HUES6 (cell line): ENCODE measurements around the gene ATG2A.

Experiments used
- H3K27ac ChIP-seq: 2 replicates; pipeline ENCODE4 v1.7.0; 2013; ENCODE audit warnings: low read depth, mild to moderate bottlenecking, low read length, inconsistent platforms
- H3K27me3 ChIP-seq: 2 replicates; pipeline ENCODE4 v1.6.1; 2013; ENCODE audit warnings: low read length; ENCODE audit not compliant: control insufficient read depth, insufficient read depth
- H3K36me3 ChIP-seq: 2 replicates; pipeline ENCODE4 v1.6.1; 2013; ENCODE audit warnings: low read length; ENCODE audit not compliant: control insufficient read depth, insufficient read depth
- H3K4me1 ChIP-seq: 2 replicates; pipeline ENCODE4 v1.6.1; 2013; ENCODE audit warnings: low read length; ENCODE audit not compliant: control insufficient read depth, insufficient read depth
- H3K4me3 ChIP-seq: 2 replicates; pipeline ENCODE4 v1.5.1; 2013; ENCODE audit warnings: low read depth, low read length
- H3K9ac ChIP-seq: one replicate; pipeline ENCODE4 v1.6.1; 2013; ENCODE audit warnings: mild to moderate bottlenecking, low read length
- H3K9me3 ChIP-seq: 2 replicates; pipeline ENCODE4 v1.6.1; 2013; ENCODE audit warnings: low read depth, low read length; ENCODE audit not compliant: control insufficient read depth, insufficient read depth

The ATG2A gene

GRCh38 chr11:64913171-64913727, 3.8 kb downstream of the ATG2A start:
- no peaks in the 10 kb centered on the region for H3K27me3 ChIP-seq
- H3K4me1 ChIP-seq, result peaks cover 10% of the 10 kb centered on the region
- H3K9ac ChIP-seq, result no peak overlapping the region
- no peak overlapping the region for H3K27ac ChIP-seq
- no peak overlapping the region for H3K4me3 ChIP-seq
- H3K9me3 ChIP-seq, result no peaks in the 10 kb centered on the region
- H3K36me3 ChIP-seq, result peaks cover 57% of the 10 kb centered on the region

DNA sequence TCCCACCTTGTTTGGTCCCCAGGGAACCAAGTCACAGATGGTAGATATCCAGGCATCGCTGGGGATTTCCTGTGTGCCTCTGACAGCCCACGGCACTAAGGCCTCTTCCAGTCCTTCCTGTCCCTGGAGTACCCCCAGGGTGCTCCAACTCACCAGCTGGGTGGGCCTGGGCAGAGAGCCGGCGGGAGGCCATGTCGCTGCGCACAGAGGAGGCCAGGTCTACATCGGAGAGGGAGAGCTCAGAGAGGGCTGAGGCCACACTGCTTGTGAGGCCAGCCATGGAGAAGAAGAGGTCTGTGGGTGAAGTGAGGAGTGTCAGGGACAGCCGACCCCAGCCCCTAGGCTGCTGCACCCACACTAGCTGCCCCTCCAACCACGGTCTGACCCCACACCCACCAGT, 5.3 kb downstream of the ATG2A start:
- Histone ChIP-seq H3K27ac (no peak overlapping the region), H3K9me3 (no peaks in the 10 kb centered on the region), H3K36me3 (peaks cover 67% of the 10 kb centered on the region), H3K4me1 (peaks cover 7% of the 10 kb centered on the region), H3K4me3 (no peak overlapping the region), H3K27me3 (no peaks in the 10 kb centered on the region), H3K9ac (no peak overlapping the region)

DNA sequence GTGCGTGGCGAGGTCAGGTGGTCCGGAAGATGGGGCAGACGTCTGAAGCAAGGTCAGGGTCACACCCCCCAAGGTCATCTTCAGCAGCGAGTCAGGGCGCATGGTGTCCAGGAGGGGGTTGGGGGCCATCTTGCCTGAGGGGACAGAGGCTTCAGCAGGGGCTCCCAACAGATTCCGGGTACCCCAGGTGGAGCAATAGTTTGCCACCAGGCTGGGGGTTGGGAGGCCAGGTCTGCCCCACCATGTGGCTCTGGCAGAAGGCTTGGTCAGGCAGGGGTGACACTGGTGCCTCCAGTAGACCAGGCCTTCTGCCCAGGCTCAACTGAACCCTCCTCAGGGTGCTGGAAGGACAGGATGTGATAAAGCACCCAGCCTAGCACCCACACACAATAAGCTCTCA, 5.9 kb downstream of the ATG2A start:
- no peak overlapping the region for H3K9ac ChIP-seq
- H3K4me1 ChIP-seq, result peaks cover 6% of the 10 kb centered on the region
- H3K27me3 ChIP-seq, result no peaks in the 10 kb centered on the region
- no peak overlapping the region for H3K27ac ChIP-seq
- no peak overlapping the region for H3K4me3 ChIP-seq
- peaks cover 72% of the 10 kb centered on the region for H3K36me3 ChIP-seq
- no peaks in the 10 kb centered on the region for H3K9me3 ChIP-seq

DNA sequence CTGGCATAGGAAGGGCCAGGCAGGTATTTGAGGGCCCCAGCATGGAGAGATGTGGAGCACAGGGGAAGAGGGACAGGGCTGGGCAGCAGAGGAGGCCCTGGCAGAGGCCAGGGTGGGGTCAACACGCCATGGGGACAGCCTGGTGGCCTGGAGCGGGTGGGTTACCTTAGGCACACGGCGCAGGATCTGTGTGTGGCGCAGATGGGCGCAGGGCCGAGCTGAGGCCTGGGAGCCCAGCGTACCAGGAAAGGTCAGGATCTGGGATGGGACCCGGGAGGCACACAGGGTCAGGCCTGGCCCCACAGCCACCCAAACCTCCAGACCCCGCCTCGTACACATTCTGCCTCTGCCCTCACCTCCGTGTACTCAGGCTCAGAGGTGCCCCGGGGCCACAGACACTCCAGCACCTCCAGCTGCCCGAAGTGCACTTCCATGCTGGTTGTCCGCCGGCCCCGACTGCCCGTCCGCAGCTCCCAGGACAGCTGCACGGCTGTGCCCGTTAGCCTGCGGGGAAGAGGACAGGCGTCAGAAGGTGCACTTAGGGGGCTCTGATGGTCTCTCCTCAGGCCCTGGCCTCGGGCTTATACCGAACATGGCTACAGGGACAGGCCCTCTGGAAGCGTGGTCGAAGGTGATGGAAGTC, 6.4 kb downstream of the ATG2A start:
- no peak overlapping the region for H3K4me3 ChIP-seq
- H3K27ac ChIP-seq, result no peak overlapping the region
- peaks cover 78% of the 10 kb centered on the region for H3K36me3 ChIP-seq
- no peaks in the 10 kb centered on the region for H3K9me3 ChIP-seq
- H3K27me3 ChIP-seq, result no peaks in the 10 kb centered on the region
- no peaks in the 10 kb centered on the region for H3K4me1 ChIP-seq
- H3K9ac ChIP-seq, result no peak overlapping the region

GRCh38 chr11:64909653-64910343, 7.2 kb downstream of the ATG2A start:
- Histone ChIP-seq H3K9me3 (no peaks in the 10 kb centered on the region), H3K4me3 (no peak overlapping the region), H3K27me3 (no peaks in the 10 kb centered on the region), H3K4me1 (no peaks in the 10 kb centered on the region), H3K36me3 (peaks cover 84% of the 10 kb centered on the region), H3K27ac (no peak overlapping the region), H3K9ac (no peak overlapping the region)

- Histone ChIP-seq H3K4me3 (no peak overlapping the region), H3K27me3 (no peaks in the 10 kb centered on the region)
Observed at GRCh38 chr11:64908766-64909165, 8.2 kb downstream of the ATG2A start.

DNA sequence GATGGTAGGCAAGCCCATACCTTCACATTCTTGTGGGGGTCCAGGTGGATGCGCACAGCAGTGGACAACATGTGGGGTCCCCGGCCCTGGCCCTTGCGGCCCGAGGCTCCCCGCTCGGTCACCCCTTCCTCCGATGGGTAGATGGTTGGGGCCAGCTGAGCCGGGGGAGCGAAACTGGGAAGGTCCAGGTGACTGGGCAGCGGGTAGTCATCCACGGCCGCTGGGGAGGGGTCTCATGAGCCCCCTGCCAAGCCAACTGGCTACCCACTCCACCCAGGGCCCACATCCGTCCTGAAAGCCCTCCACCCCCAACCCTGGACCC, 10.7 kb downstream of the ATG2A start:
- H3K4me1 ChIP-seq, result no peaks in the 10 kb centered on the region
- peaks cover 78% of the 10 kb centered on the region for H3K36me3 ChIP-seq
- no peak overlapping the region for H3K4me3 ChIP-seq
- H3K27ac ChIP-seq, result no peak overlapping the region
- H3K9me3 ChIP-seq, result no peaks in the 10 kb centered on the region
- H3K27me3 ChIP-seq, result no peaks in the 10 kb centered on the region
- no peak overlapping the region for H3K9ac ChIP-seq

More at GRCh38 chr11:64908766-64909165, 8.2 kb downstream of the ATG2A start:
- H3K4me1 ChIP-seq, result no peaks in the 10 kb centered on the region
- no peak overlapping the region for H3K27ac ChIP-seq
- no peaks in the 10 kb centered on the region for H3K9me3 ChIP-seq
- peaks cover 79% of the 10 kb centered on the region for H3K36me3 ChIP-seq
- no peak overlapping the region for H3K9ac ChIP-seq

DNA sequence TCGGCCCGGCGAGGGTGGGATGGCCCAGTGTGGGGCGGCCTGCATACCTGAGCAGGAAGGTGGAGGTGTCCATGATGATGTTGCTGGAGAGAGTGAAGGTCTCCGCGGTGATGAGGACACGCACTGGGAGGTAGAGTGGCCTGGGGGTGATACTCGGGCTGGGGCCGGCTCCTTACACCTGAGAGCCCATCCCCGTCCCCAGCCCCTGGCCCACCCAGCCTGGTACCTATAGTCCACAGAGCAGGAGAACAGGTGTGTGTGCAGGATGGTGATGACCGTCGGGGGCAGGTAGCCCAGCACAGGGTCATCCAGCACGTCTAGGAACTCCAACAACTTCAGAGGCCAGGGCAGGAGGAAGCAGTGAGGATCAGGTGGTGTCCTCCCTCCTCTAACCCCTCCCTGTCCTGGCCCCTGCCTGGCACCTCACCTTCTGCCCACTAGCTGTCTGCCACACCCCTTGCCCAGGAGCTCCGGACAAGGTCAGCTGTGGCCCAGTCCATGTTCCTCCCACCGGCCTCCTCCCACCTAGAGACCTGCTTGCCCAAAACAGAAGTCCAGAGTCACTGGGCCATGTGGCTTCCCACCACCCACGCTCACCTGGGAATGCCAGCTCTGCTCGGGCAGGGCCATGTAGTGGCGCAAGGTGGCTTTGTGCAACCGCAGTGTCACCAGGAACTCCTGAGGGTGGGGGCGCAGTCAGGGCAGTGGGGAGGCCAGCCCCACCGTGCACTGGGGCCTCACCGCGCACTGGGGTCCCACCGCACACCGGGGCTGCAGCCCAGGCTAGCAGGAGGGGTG, 11.3 kb downstream of the ATG2A start:
- Histone ChIP-seq H3K27me3 (no peaks in the 10 kb centered on the region), H3K9me3 (no peaks in the 10 kb centered on the region), H3K4me1 (no peaks in the 10 kb centered on the region), H3K27ac (no peak overlapping the region), H3K4me3 (no peak overlapping the region), H3K9ac (no peak overlapping the region), H3K36me3 (peaks cover 73% of the 10 kb centered on the region)

DNA sequence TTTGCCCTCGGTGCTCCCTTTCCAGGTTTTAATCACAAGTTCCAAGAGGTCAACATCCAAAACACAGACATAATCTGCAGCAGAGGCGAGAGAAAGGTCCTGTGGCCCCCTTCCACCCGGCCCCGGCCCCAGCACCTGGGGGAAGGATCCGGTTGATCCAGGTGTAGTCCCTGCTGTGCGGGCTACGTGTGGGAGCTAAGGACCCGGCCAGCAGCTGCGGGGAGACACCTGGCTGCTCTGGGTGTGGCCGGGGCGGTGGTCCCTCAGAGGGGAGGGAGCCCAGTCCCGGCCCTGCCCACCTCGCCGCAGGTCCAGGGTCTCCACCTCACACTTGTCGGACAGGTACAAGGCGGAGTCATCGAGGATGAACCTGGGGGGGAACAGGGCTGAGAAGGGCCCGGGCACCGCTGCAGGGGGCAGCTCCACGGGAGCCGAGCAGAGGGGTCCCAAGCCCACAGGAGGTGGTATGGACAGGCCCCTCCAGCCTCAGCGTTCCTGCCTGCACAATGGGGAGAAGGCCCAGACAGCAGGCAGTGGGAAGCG, 13.6 kb downstream of the ATG2A start:
- no peak overlapping the region for H3K9ac ChIP-seq
- no peaks in the 10 kb centered on the region for H3K27me3 ChIP-seq
- peaks cover 62% of the 10 kb centered on the region for H3K36me3 ChIP-seq
- no peak overlapping the region for H3K4me3 ChIP-seq
- no peaks in the 10 kb centered on the region for H3K9me3 ChIP-seq
- no peaks in the 10 kb centered on the region for H3K4me1 ChIP-seq
- no peak overlapping the region for H3K27ac ChIP-seq

- Histone ChIP-seq H3K36me3 (peaks cover 66% of the 10 kb centered on the region), H3K4me3 (no peak overlapping the region), H3K9me3 (no peaks in the 10 kb centered on the region), H3K4me1 (no peaks in the 10 kb centered on the region), H3K27ac (no peak overlapping the region), H3K27me3 (no peaks in the 10 kb centered on the region), H3K9ac (no peak overlapping the region)
Observed at GRCh38 chr11:64902102-64902900, 14.7 kb downstream of the ATG2A start.
